Measurements from ENCODE around the gene NRN1. TPM values are rescaled to one million over a fixed set of nuclear protein-coding genes. Genes with fewer than 3 reads are reported as not detected.

Gene NRN1
- polyA plus RNA-seq, 6 donors from 2014 or later = not detected

DNA sequence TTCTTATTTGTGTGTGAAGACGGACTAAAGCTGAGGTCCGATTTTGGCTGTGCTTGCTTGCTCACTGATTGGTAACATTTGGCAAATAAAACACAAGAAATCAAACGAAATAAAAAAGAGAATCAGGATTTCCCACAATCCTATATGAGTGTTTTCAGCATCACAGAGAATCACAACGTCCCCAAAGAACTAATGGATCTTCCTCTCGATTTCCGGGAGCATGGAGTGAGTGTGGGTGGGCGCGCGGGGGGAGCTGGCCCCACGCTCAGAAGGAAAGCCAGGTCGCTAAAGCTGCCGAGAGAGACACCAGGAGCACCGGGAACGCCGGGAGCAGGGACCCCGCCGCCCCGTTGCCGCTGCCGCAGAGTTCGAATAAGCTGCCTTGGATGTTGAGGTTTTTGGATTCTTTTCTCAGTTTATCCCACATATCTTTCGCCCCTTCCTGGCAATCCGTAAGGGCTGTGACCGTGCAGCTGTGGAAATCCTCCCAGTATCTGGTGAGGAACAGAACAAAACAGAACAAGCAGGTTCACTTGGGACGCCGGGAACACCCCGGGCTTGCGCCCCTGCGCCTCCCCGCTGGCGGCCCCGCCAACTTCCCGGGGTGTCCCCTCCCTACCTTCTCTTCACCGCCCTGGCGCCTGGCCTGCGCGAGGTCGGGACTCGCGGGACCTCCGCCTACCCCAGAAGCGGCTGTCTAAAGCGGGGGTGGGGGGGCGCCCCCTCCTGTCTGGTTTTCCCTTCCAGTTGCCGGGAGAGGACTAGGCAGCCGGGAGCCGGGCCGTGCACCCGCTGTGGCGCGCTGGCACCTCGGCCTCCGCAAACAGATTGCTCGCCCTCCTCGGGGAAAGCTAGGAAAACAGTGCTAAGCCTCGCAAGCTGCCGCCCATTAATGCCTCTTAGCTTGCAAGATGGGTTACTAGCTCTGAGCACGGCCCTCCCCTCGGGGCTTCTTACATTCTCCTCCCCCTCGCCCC, 7.7 kb downstream of the NRN1 start:
- peaks cover 72 to 94% (median 91%) of the 10 kb centered on the region in 3 donors for H3K27me3 Mint-ChIP-seq
- H3K4me3 Mint-ChIP-seq = peak overlapping the region; percentile 0 to 89 (median 65)
- peak overlapping the region in 4 of 6 donors; percentile 75 to 92 (median 86) for H3K27ac Mint-ChIP-seq
- peaks cover 14 to 47% (median 29%) of the 10 kb centered on the region in 7 donors for H3K9me3 Mint-ChIP-seq
- H3K36me3 Mint-ChIP-seq = peaks cover 1 to 32% of the 10 kb centered on the region in 2 donors
- peaks cover 64 to 80% (median 70%) of the 10 kb centered on the region in 3 donors for H3K4me1 Mint-ChIP-seq
- ATAC-seq (ENCODE audit: low read depth in 2 of 2) (no peak), DNase-seq (peak; percentile 6)

DNA sequence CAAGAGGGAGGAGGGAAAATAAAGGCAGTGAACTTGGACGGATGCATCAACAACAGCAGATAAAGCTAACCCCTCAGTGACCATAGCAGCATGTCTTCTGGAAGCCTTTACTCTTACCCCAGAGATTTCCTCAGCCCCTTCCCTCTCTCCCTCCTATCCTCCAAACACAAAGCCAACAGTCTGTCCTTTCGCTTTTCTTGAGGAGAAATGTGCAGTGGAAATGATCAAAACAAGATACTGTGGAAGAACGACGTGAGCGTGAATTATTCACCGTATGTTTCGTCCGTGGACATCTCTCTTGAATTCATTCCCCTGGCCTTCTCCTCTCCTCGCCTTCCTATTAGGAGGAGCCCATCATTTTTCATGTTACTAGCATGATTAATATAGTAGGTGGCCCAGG, 8.5 kb downstream of the NRN1 start:
- Mint-ChIP-seq H3K4me1 (peaks cover 67 to 79% (median 71%) of the 10 kb centered on the region in 3 donors), H3K9me3 (peaks cover 14 to 53% (median 35%) of the 10 kb centered on the region in 7 donors), H3K27ac (peak overlapping the region in 4 of 6 donors; percentile 23 to 91 (median 68)), H3K36me3 (peaks cover 0 to 36% of the 10 kb centered on the region in 2 donors), H3K27me3 (peaks cover 77 to 94% (median 93%) of the 10 kb centered on the region in 3 donors), H3K4me3 (peak overlapping the region; percentile 52 to 94 (median 89))
- DNase-seq (no peak), ATAC-seq (ENCODE audit: low read depth in 2 of 2) (no peak)

GRCh38 chr6:5997420-5997987, 9.2 kb downstream of the NRN1 start:
- DNase-seq = peak; percentile 49
- Mint-ChIP-seq H3K27ac (peak overlapping the region in 5 of 6 donors; percentile 75 to 95 (median 84)), H3K4me1 (peaks cover 59 to 72% (median 63%) of the 10 kb centered on the region in 3 donors), H3K36me3 (peaks cover 0 to 37% of the 10 kb centered on the region in 2 donors), H3K4me3 (peak overlapping the region; percentile 87 to 94 (median 92)), H3K9me3 (peaks cover 14 to 53% (median 31%) of the 10 kb centered on the region in 7 donors), H3K27me3 (peaks cover 80 to 94% (median 94%) of the 10 kb centered on the region in 3 donors)
- ATAC-seq (ENCODE audit: low read depth in 2 of 2) = peak; percentile 52 to 53

- Mint-ChIP-seq H3K27me3 (peaks cover 85 to 95% (median 95%) of the 10 kb centered on the region in 3 donors), H3K27ac (peak overlapping the region in 5 of 6 donors; percentile 75 to 95 (median 82)), H3K36me3 (peaks cover 0 to 41% of the 10 kb centered on the region in 2 donors), H3K9me3 (peaks cover 14 to 53% (median 31%) of the 10 kb centered on the region in 7 donors), H3K4me3 (peak overlapping the region; percentile 87 to 94 (median 92)), H3K4me1 (peaks cover 56 to 66% (median 61%) of the 10 kb centered on the region in 3 donors)
- DNase-seq (peak; percentile 11), ATAC-seq (ENCODE audit: low read depth in 2 of 2) (no peak)
These were observed 9.9 kb downstream of the NRN1 start for GRCh38 chr6:5996714-5997419.

GRCh38 chr6:5995949-5996713, 10.6 kb downstream of the NRN1 start:
- ATAC-seq (ENCODE audit: low read depth in 2 of 2) (no peak), DNase-seq (no peak)
- H3K4me3 Mint-ChIP-seq = peak overlapping the region; percentile 87 to 94 (median 92)
- H3K4me1 Mint-ChIP-seq = peaks cover 53 to 61% (median 54%) of the 10 kb centered on the region in 3 donors
- H3K27ac Mint-ChIP-seq = peak overlapping the region in 5 of 6 donors; percentile 75 to 94 (median 90)
- H3K36me3 Mint-ChIP-seq = peaks cover 0 to 43% of the 10 kb centered on the region in 2 donors
- H3K27me3 Mint-ChIP-seq = peaks cover 85 to 95% (median 95%) of the 10 kb centered on the region in 3 donors
- H3K9me3 Mint-ChIP-seq = peaks cover 10 to 46% (median 31%) of the 10 kb centered on the region in 7 donors

DNA sequence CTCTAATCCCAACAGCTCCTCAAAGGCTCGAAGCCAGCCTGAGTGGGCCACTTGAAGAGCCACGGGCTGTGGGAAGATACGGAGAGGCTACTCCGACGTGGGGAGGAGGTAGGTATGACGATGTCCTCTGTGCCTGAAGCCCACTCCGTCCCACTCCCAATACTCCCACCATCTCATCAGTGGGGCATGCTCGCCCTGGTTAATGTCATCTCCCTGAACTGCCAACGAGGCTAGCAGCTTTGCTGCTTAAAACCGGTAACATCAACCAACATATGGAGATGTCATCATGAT, 11.1 kb downstream of the NRN1 start:
- H3K9me3 Mint-ChIP-seq = peaks cover 10 to 45% (median 31%) of the 10 kb centered on the region in 7 donors
- ATAC-seq (ENCODE audit: low read depth in 2 of 2) = no peak
- H3K4me1 Mint-ChIP-seq = peaks cover 53 to 61% (median 54%) of the 10 kb centered on the region in 3 donors
- peak; percentile 5 for DNase-seq
- peak overlapping the region; percentile 87 to 94 (median 90) for H3K4me3 Mint-ChIP-seq
- peaks cover 86 to 99% (median 96%) of the 10 kb centered on the region in 3 donors for H3K27me3 Mint-ChIP-seq
- peaks cover 0 to 43% of the 10 kb centered on the region in 2 donors for H3K36me3 Mint-ChIP-seq
- H3K27ac Mint-ChIP-seq = peak overlapping the region in 5 of 6 donors; percentile 75 to 94 (median 90)

DNA sequence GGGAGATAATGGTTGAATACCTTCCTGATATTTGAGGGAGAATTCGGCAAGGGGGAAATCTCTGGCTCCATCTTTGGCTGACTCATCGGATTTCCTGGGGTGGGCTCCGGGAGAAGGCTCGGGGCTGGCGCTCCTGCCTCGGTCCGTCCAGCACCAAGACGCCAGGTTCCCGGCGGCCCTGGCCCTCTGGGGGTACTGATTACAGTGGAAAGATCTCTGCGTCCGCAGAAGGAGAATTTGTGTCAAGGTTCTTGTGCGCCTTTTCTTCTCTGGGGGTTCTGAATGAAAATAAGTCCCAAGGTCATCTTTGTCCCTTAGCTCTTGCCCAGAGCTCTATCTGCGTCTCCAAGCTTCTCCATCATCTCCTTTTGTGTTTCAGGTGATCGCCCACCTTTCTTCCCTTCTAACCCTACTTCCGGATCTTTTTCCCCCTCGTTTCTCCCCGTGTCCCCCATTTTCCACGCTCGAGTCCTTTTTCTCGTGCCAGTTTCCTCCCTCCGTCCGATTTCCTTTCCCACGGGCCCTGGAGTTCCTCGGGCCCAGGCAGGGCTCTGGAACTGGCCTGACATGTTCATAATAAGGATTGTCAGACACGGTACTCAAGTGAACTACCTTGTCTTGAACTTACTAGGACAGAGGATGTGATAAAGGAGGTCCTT, 11.6 kb downstream of the NRN1 start:
- Mint-ChIP-seq H3K4me1 (peaks cover 50 to 60% (median 51%) of the 10 kb centered on the region in 3 donors), H3K36me3 (peaks cover 0 to 39% of the 10 kb centered on the region in 2 donors), H3K27ac (peak overlapping the region in 5 of 6 donors; percentile 75 to 94 (median 90)), H3K9me3 (peaks cover 10 to 41% (median 27%) of the 10 kb centered on the region in 7 donors), H3K4me3 (peak overlapping the region; percentile 87 to 94 (median 90)), H3K27me3 (peaks cover 85 to 98% (median 95%) of the 10 kb centered on the region in 3 donors)
- no peak for DNase-seq
- no peak for ATAC-seq (ENCODE audit: low read depth in 2 of 2)

GRCh38 chr6:5994234-5994998, 12.3 kb downstream of the NRN1 start:
- H3K36me3 Mint-ChIP-seq = peaks cover 0 to 32% of the 10 kb centered on the region in 2 donors
- H3K4me3 Mint-ChIP-seq = peak overlapping the region in 6 of 8 donors; percentile 1 to 90 (median 54)
- ATAC-seq (ENCODE audit: low read depth in 2 of 2) = no peak
- H3K4me1 Mint-ChIP-seq = peaks cover 43 to 53% (median 44%) of the 10 kb centered on the region in 3 donors
- DNase-seq = no peak
- H3K27ac Mint-ChIP-seq = peak overlapping the region in 4 of 6 donors; percentile 64 to 88 (median 78)
- peaks cover 85 to 98% (median 95%) of the 10 kb centered on the region in 3 donors for H3K27me3 Mint-ChIP-seq
- peaks cover 10 to 34% (median 20%) of the 10 kb centered on the region in 7 donors for H3K9me3 Mint-ChIP-seq

DNA sequence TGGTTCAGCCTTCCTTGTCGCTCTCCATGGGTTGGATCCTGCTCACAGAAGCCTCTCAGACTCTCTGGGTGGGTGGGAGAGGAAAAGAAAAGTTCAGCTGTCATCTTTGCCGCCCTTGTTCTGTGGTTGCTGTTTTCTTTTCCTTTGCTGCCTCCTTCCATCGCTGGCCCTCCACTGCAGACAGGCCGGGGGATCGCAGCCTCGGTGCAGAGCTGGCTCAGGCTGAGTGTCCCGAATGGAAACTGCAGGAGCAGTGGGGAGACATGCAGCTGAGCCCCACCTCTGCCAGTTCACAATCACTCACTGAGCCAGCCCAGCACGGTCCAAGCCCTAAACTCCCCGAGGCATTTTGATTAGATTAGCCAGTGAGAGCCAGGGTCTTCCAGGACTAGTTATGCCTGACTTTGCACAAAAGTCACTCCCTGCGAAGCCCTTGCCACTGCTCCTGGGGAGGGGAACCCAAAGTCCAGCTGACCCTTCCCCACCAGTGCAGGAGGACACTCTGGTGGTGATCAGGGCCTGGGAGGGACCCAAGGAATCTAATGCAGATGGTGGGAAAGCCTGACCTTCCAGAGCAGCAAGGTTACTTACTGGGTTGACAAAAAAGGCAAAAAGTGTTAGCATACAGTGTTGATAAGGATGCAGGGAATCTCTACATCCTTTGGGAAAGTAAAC, 14.0 kb downstream of the NRN1 start:
- Mint-ChIP-seq H3K36me3 (peaks cover 0 to 30% of the 10 kb centered on the region in 2 donors), H3K27ac (no peak overlapping the region), H3K4me1 (peaks cover 34 to 39% (median 37%) of the 10 kb centered on the region in 3 donors), H3K27me3 (peaks cover 83 to 98% (median 95%) of the 10 kb centered on the region in 3 donors), H3K9me3 (peaks cover 6 to 26% (median 16%) of the 10 kb centered on the region in 7 donors), H3K4me3 (peak overlapping the region in 1 of 8 donors; percentile 76)
- ATAC-seq (ENCODE audit: low read depth in 2 of 2) (no peak), DNase-seq (no peak)

GRCh38 chr6:5990786-5991185, 15.9 kb downstream of the NRN1 start:
- no peak for DNase-seq
- H3K36me3 Mint-ChIP-seq = peaks cover 0 to 28% of the 10 kb centered on the region in 2 donors
- H3K27ac Mint-ChIP-seq = no peak overlapping the region
- peaks cover 18 to 20% (median 19%) of the 10 kb centered on the region in 3 donors for H3K4me1 Mint-ChIP-seq
- ATAC-seq (ENCODE audit: low read depth in 2 of 2) = no peak
- H3K9me3 Mint-ChIP-seq = peaks cover 4 to 25% (median 14%) of the 10 kb centered on the region in 7 donors
- no peak overlapping the region for H3K4me3 Mint-ChIP-seq
- H3K27me3 Mint-ChIP-seq = peaks cover 69 to 95% (median 81%) of the 10 kb centered on the region in 3 donors
